Keratinocyte (primary cell): ENCODE results near the gene PSMB10. TPM values are rescaled to one million over a fixed set of nuclear protein-coding genes. Genes with fewer than 3 reads are reported as not detected.

ENCODE experiments used
- DNase-seq: peaks from one replicate; pipeline ENCODE4 v3.0.0-alpha.2; 2011; ENCODE audit warnings: low read depth, missing footprints, low spot score
- FAIRE-seq: peaks from 2 replicates; lab custom pipeline; 2011; peaks lifted over from hg19 to GRCh38; lab: Jason Lieb, UNC
- H2AFZ ChIP-seq: 2 replicates; pipeline ENCODE4 v1.6.0; 2012; ENCODE audit warnings: low read length, control low read depth, inconsistent platforms; ENCODE audit not compliant: control insufficient read depth
- H3K27ac ChIP-seq: 2 replicates; pipeline ENCODE4 v1.5.1; 2011; ENCODE audit warnings: low read length; ENCODE audit not compliant: control insufficient read depth, insufficient read depth
- H3K27me3 ChIP-seq: 3 replicates; pipeline ENCODE4 v1.6.0; 2011; ENCODE audit warnings: low read length; ENCODE audit not compliant: control insufficient read depth, insufficient read depth; ENCODE audit errors: extremely low read depth
- H3K36me3 ChIP-seq, 2 experiments: 2 replicates in 1 of 2; 3 replicates in 1 of 2; pipeline ENCODE4 v1.5.1; 2011; ENCODE audit warnings: low read length in 2 of 2, mild to moderate bottlenecking in 1 of 2; ENCODE audit not compliant: control insufficient read depth in 2 of 2, insufficient read depth in 2 of 2; ENCODE audit errors: extremely low read depth in 1 of 2
- H3K4me1 ChIP-seq: 3 replicates; pipeline ENCODE4 v1.5.1; 2011; ENCODE audit warnings: low read length; ENCODE audit not compliant: control insufficient read depth, insufficient read depth; ENCODE audit errors: extremely low read depth
- H3K4me2 ChIP-seq: 3 replicates; pipeline ENCODE4 v1.6.0; 2011; ENCODE audit warnings: low read depth, low read length; ENCODE audit not compliant: control insufficient read depth, insufficient read depth; ENCODE audit errors: extremely low read depth
- H3K4me3 ChIP-seq, 3 experiments: fragments of 200-600 bp in 1 of 3; sonication (generic) in 1 of 3; 2 replicates in 2 of 3; 3 replicates in 1 of 3; pipeline ENCODE4 v1.5.1; 2011 to 2016; ENCODE audit warnings: low read length in 3 of 3, mild to moderate bottlenecking in 3 of 3, control low read depth in 2 of 3, inconsistent platforms in 1 of 3, low read depth in 1 of 3, mixed read lengths in 1 of 3, mixed run types in 1 of 3, moderate library complexity in 1 of 3; ENCODE audit not compliant: control insufficient read depth in 2 of 3, insufficient read depth in 2 of 3; ENCODE audit errors: extremely low read depth in 1 of 3
- H3K79me2 ChIP-seq: 2 replicates; pipeline ENCODE4 v1.6.0; 2012; ENCODE audit warnings: low read length; ENCODE audit not compliant: control insufficient read depth, insufficient read depth
- H3K9ac ChIP-seq: 3 replicates; pipeline ENCODE4 v1.6.0; 2011; ENCODE audit warnings: low read length; ENCODE audit not compliant: control insufficient read depth, insufficient read depth; ENCODE audit errors: extremely low read depth
- H3K9me1 ChIP-seq: 3 replicates; pipeline ENCODE4 v1.6.0; 2011; ENCODE audit warnings: low read length; ENCODE audit not compliant: control insufficient read depth, insufficient read depth; ENCODE audit errors: extremely low read depth
- H3K9me3 ChIP-seq: 2 replicates; pipeline ENCODE4 v1.5.1; 2012; ENCODE audit warnings: low read depth, low read length; ENCODE audit not compliant: control insufficient read depth
- H4K20me1 ChIP-seq: 3 replicates; pipeline ENCODE4 v1.6.0; 2011; ENCODE audit warnings: low read length; ENCODE audit not compliant: control insufficient read depth, insufficient read depth; ENCODE audit errors: extremely low read depth
- CTCF ChIP-seq, 3 experiments: IDR thresholded peaks in 1 of 3; conservative IDR thresholded peaks in 1 of 3; optimal IDR thresholded peaks in 1 of 3; 2 replicates in 2 of 3; 3 replicates in 1 of 3; pipeline versions ENCODE3 to v1.5.1; 2011; ENCODE audit warnings: low read length in 3 of 3, mild to moderate bottlenecking in 3 of 3, moderate library complexity in 2 of 3, control low read depth in 1 of 3, inconsistent platforms in 1 of 3; ENCODE audit not compliant: insufficient read depth in 2 of 3; ENCODE audit errors: extremely low read depth in 1 of 3
- EZH2 ChIP-seq: IDR thresholded peaks from one replicate; pipeline ENCODE4 v1.6.1; 2012; ENCODE audit warnings: inconsistent platforms, mild to moderate bottlenecking, low read length, moderate library complexity
- dilution Hi-C: fragments of 300-500 bp; cut with MboI; formaldehyde crosslinking; loops from one replicate; pipeline ENCODE4 v1.7.0; 2020; ENCODE audit warnings: low sequenced_read_pairs; ENCODE audit not compliant: extremely low pct_ligation_motif_present
- polyA plus RNA-seq, 5 experiments: library from polyadenylated mRNA; depleted of rRNA in 3 of 5; stranded (reverse) in 3 of 5; stranded (forward) in 1 of 5; unstranded in 1 of 5; fragments of >200 nt; gene quantifications; 1 replicate in 1 of 5; 2 replicates in 3 of 5; 3 replicates in 1 of 5; pipeline versions ENCODE4 v1.2.1 to v1.2.3, GENCODE V29; 2011 to 2012; ENCODE audit warnings: missing spikeins in 2 of 5, low read depth in 1 of 5, low replicate concordance in 1 of 5

The PSMB10 gene
- polyA plus RNA-seq, 1 donor (not counting 4 experiments of a cell fraction or from before 2014, with no cell fraction given), result 11.1 TPM

- no peak overlapping the region for H2AFZ ChIP-seq
- FAIRE-seq (no peak), DNase-seq (no peak)
- H3K9me3 ChIP-seq, result no peaks in the 10 kb centered on the region
- dilution Hi-C loops, result no loop called here
- H4K20me1 ChIP-seq, result peaks cover 2% of the 10 kb centered on the region
- H3K4me1 ChIP-seq, result no peaks in the 10 kb centered on the region
- H3K9ac ChIP-seq, result no peak overlapping the region
- no peak overlapping the region for H3K4me3 ChIP-seq
- no peaks in the 10 kb centered on the region for H3K79me2 ChIP-seq
- H3K4me2 ChIP-seq, result no peak overlapping the region
- no peak overlapping the region for H3K27ac ChIP-seq
- peaks cover 17% of the 10 kb centered on the region for H3K27me3 ChIP-seq
- TF ChIP-seq EZH2 (no peak), CTCF (optimal IDR thresholded peaks at IDR 0.05 in 1 of 3, IDR thresholded peaks at IDR 0.05 in 1 of 3, conservative IDR thresholded peaks at IDR 0.05 in 1 of 3; ENCODE audit: extremely low read depth in 1 of 3, insufficient read depth in 2 of 3, low read length in 3 of 3) (no peak)
- H3K36me3 ChIP-seq, result no peaks in the 10 kb centered on the region
- no peaks in the 10 kb centered on the region for H3K9me1 ChIP-seq
Observed at GRCh38 chr16:67977005-67977404, 40.4 kb upstream of the PSMB10 start.

- peaks cover 2% of the 10 kb centered on the region for H4K20me1 ChIP-seq
- no peaks in the 10 kb centered on the region for H3K79me2 ChIP-seq
- H3K9me3 ChIP-seq, result no peaks in the 10 kb centered on the region
- H3K4me2 ChIP-seq, result no peak overlapping the region
- dilution Hi-C loops, result no loop called here
- no peak overlapping the region for H3K4me3 ChIP-seq
- FAIRE-seq (no peak), DNase-seq (no peak)
- H2AFZ ChIP-seq, result no peak overlapping the region
- no peaks in the 10 kb centered on the region for H3K4me1 ChIP-seq
- no peaks in the 10 kb centered on the region for H3K36me3 ChIP-seq
- TF ChIP-seq CTCF (optimal IDR thresholded peaks at IDR 0.05 in 1 of 3, IDR thresholded peaks at IDR 0.05 in 1 of 3, conservative IDR thresholded peaks at IDR 0.05 in 1 of 3; ENCODE audit: extremely low read depth in 1 of 3, insufficient read depth in 2 of 3, low read length in 3 of 3), result no peak
- H3K27me3 ChIP-seq, result peaks cover 17% of the 10 kb centered on the region
- H3K9ac ChIP-seq, result no peak overlapping the region
- H3K27ac ChIP-seq, result no peak overlapping the region
- no peaks in the 10 kb centered on the region for H3K9me1 ChIP-seq
Observed at GRCh38 chr16:67976205-67976604, 39.6 kb upstream of the PSMB10 start.
